ENCODE measurements around the gene GCKR.
"Not testable (repeated sequence)": the region's sequence is repeated elsewhere in the genome, so short reads cannot be mapped to it uniquely, and the experiment has no call there.

DNA sequence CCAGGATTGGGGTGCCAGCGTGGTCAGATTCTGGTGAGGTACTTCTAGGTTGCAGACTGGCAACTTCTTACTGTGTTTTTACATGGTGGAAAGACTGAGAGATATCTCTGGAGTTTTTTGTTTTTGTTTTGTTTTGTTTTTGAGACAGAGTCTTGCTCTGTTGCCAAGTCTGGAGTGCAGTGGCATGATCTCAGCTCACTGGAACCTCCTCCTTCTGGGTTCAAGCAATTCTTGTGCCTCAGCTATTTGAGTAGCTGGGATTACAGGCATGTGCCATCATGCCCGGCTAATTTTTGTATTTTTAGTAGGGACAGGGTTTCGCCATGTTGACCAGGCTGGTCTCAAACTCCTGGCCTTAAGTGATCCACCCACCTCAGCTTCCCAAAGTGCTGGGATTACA is 57.8 kb downstream of the GCKR start:
- TF ChIP-seq, protein P1, sequence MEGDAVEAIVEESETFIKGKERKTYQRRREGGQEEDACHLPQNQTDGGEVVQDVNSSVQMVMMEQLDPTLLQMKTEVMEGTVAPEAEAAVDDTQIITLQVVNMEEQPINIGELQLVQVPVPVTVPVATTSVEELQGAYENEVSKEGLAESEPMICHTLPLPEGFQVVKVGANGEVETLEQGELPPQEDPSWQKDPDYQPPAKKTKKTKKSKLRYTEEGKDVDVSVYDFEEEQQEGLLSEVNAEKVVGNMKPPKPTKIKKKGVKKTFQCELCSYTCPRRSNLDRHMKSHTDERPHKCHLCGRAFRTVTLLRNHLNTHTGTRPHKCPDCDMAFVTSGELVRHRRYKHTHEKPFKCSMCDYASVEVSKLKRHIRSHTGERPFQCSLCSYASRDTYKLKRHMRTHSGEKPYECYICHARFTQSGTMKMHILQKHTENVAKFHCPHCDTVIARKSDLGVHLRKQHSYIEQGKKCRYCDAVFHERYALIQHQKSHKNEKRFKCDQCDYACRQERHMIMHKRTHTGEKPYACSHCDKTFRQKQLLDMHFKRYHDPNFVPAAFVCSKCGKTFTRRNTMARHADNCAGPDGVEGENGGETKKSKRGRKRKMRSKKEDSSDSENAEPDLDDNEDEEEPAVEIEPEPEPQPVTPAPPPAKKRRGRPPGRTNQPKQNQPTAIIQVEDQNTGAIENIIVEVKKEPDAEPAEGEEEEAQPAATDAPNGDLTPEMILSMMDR (conservative IDR thresholded peaks at IDR 0.05; ENCODE audit: low read depth, low read length), result not testable (repeated sequence)
- not testable (repeated sequence) for TF ChIP-seq EZH2 (IDR thresholded peaks at IDR 0.05; ENCODE audit: borderline replicate concordance, low read depth, low read length, poor library complexity, severe bottlenecking)

Data from A673 (cell line).